Gastrocnemius medialis (tissue), 4 donors: ENCODE results near the gene YPEL2. TPM values are rescaled to one million over a fixed set of nuclear protein-coding genes. Genes with fewer than 3 reads are reported as not detected.
"Not testable (repeated sequence)": the region's sequence is repeated elsewhere in the genome, so short reads cannot be mapped to it uniquely, and the experiment has no call there.

Source experiments
- ATAC-seq, 2 donors: fragments of 150-250 bp; one replicate each; pipeline ENCODE4 v1.9.1; 2016
- DNase-seq, 2 donors: peaks; one replicate each; pipeline ENCODE4 v3.0.0-alpha.2; 2019
- H3K27ac ChIP-seq, 4 donors: fragments of 200-600 bp; sonication (generic); 1 replicate in 1 of 4; 2 replicates in 3 of 4; pipeline ENCODE4 v1.5.1; 2016 to 2018; ENCODE audit warnings: mild to moderate bottlenecking in 2 of 4, moderate library complexity in 1 of 4
- H3K27me3 ChIP-seq, 3 donors: fragments of 200-600 bp; sonication (generic) in 2 of 3; 1 replicate in 1 of 3; 2 replicates in 2 of 3; pipeline versions ENCODE4 v1.5.1 to v1.6.0; 2016 to 2019; ENCODE audit warnings: mild to moderate bottlenecking in 1 of 3, moderate library complexity in 1 of 3
- H3K36me3 ChIP-seq, 2 donors: fragments of 200-600 bp; sonication (generic) in 1 of 2; one replicate each; pipeline ENCODE4 v1.5.1; 2017 to 2018
- H3K4me1 ChIP-seq, 2 donors: fragments of 200-600 bp; sonication (generic) in 1 of 2; one replicate each; pipeline ENCODE4 v1.5.1; 2016 to 2017; ENCODE audit warnings: mild to moderate bottlenecking in 2 of 2
- H3K4me3 ChIP-seq, 4 donors: fragments of 200-600 bp; sonication (generic) in 3 of 4; 1 replicate in 1 of 4; 2 replicates in 3 of 4; pipeline ENCODE4 v1.5.1; 2016 to 2019; ENCODE audit warnings: mild to moderate bottlenecking in 2 of 4
- H3K9me3 ChIP-seq, 3 donors: fragments of 200-600 bp; sonication (generic) in 2 of 3; 1 replicate in 1 of 3; 2 replicates in 2 of 3; pipeline ENCODE4 v1.5.1; 2016 to 2019
- POLR2A ChIP-seq, 2 donors: fragments of 450-650 bp; IDR thresholded peaks; one replicate each; pipeline ENCODE4 v1.6.1; 2017; ENCODE audit warnings: antibody characterized with exemption in 2 of 2, mild to moderate bottlenecking in 2 of 2, moderate library complexity in 2 of 2
- in situ Hi-C, 4 donors: fragments of 200-750 bp; cut with MboI; loops; one replicate each; pipeline versions ENCODE4 v1.15.0 to v1.8.0; 2017; ENCODE audit warnings: low sequenced_read_pairs in 4 of 4
- intact Hi-C: fragments of 100-400 bp; cut with DNase I; formaldehyde crosslinking; loops from one replicate; pipeline ENCODE4 v1.15.1; 2023; ENCODE audit warnings: low total_unique reads
- total RNA-seq, 4 donors: library from RNA; depleted of rRNA; stranded (reverse); fragments of >200 nt; gene quantifications; one replicate each; pipeline versions ENCODE4 v1.1.0 to v1.2.3, GENCODE V29; 2016
- TF ChIP-seq, protein P1 (sequence below), 5 experiments: fragments of 450-650 bp in 3 of 5; fragments of 200-600 bp in 2 of 5; sonication (generic) in 2 of 5; IDR thresholded peaks in 4 of 5; conservative IDR thresholded peaks in 1 of 5; 1 replicate in 4 of 5; 2 replicates in 1 of 5; pipeline ENCODE4 v1.5.1; 2016 to 2019; ENCODE audit warnings: antibody characterized with exemption in 5 of 5, mild to moderate bottlenecking in 3 of 5, moderate library complexity in 3 of 5

Gene YPEL2
- total RNA-seq, 4 donors from 2014 or later, result 18.9 to 27.4 (median 22.2) TPM

DNA sequence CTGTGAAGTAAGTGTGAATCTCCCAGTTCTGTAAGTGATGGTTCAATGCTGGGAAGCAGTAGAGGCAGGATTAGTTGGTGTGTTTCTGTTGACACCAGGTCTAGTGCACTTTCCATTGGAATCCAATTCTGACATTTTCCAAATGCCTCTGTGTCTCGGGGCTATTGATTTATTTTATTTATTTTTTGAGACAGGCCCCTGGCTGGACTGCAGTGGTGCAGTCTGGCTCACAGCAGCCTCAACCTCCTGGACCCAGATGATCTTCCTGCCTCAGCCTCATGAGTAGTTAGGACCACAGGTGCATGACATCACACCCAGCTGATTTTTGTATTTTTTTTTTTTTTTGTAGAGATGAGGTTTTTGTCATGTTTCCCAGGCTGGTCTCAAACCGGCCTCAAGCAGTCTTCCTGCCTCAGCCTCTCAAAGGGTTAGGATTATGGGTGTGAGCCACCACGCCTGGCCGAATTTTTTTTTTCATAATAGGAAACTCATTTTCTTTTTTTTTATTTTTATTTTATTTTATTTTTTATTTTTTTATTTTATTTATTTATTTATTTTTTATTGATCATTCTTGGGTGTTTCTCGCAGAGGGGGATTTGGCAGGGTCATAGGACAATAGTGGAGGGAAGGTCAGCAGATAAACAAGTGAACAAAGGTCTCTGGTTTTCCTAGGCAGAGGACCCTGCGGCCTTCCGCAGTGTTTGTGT lies 61.7 kb downstream of the YPEL2 start:
- Histone ChIP-seq H3K4me3 (no peak overlapping the region), H3K36me3 (peaks cover 0 to 65% of the 10 kb centered on the region in 2 donors), H3K9me3 (no peaks in the 10 kb centered on the region), H3K27ac (peak overlapping the region in 3 of 4 donors; percentile 3 to 43 (median 13)), H3K4me1 (peaks cover 15 to 19% of the 10 kb centered on the region in 2 donors), H3K27me3 (no peaks in the 10 kb centered on the region)
- intact Hi-C loops, result no loop called here
- no peak for DNase-seq
- in situ Hi-C loops, result no loop called here
- TF ChIP-seq, protein P1, sequence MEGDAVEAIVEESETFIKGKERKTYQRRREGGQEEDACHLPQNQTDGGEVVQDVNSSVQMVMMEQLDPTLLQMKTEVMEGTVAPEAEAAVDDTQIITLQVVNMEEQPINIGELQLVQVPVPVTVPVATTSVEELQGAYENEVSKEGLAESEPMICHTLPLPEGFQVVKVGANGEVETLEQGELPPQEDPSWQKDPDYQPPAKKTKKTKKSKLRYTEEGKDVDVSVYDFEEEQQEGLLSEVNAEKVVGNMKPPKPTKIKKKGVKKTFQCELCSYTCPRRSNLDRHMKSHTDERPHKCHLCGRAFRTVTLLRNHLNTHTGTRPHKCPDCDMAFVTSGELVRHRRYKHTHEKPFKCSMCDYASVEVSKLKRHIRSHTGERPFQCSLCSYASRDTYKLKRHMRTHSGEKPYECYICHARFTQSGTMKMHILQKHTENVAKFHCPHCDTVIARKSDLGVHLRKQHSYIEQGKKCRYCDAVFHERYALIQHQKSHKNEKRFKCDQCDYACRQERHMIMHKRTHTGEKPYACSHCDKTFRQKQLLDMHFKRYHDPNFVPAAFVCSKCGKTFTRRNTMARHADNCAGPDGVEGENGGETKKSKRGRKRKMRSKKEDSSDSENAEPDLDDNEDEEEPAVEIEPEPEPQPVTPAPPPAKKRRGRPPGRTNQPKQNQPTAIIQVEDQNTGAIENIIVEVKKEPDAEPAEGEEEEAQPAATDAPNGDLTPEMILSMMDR (IDR thresholded peaks at IDR 0.05 in 4 of 5, conservative IDR thresholded peaks at IDR 0.05 in 1 of 5), result no peak
- TF ChIP-seq POLR2A (IDR thresholded peaks at IDR 0.05), result no peak
- ATAC-seq, result no peak

DNA sequence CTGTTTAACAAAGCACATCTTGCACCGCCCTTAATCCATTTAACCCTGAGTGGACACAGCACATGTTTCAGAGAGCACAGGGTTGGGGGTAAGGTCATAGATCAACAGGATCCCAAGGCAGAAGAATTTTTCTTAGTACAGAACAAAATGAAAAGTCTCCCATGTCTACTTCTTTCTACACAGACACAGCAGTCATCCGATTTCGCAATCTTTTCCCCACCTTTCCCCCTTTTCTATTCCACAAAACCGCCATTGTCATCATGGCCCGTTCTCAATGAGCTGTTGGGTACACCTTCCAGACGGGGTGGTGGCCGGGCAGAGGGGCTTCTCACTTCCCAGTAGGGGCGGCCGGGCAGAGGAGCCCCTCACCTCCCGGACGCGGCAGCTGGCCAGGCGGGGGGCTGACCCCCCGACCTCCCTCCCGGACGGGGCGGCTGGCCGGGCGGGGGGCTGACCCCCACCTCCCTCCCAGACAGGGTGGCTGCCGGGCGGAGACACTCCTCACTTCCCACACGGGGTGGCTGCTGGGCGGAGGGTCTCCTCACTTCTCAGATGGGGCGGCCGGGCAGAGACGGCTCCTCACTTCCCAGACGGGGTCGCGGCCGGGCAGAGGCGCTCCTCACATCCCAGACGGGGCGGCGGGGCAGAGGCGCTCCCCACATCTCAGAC lies 62.4 kb downstream of the YPEL2 start:
- Histone ChIP-seq H3K36me3 (peaks cover 0 to 72% of the 10 kb centered on the region in 2 donors), H3K27ac (peak overlapping the region in 1 of 4 donors; percentile 24), H3K4me1 (peaks cover 7 to 13% of the 10 kb centered on the region in 2 donors)
- in situ Hi-C loops, H3K27me3 ChIP-seq, intact Hi-C loops, H3K4me3 ChIP-seq, DNase-seq, H3K9me3 ChIP-seq, ATAC-seq: not testable (repeated sequence)

DNA sequence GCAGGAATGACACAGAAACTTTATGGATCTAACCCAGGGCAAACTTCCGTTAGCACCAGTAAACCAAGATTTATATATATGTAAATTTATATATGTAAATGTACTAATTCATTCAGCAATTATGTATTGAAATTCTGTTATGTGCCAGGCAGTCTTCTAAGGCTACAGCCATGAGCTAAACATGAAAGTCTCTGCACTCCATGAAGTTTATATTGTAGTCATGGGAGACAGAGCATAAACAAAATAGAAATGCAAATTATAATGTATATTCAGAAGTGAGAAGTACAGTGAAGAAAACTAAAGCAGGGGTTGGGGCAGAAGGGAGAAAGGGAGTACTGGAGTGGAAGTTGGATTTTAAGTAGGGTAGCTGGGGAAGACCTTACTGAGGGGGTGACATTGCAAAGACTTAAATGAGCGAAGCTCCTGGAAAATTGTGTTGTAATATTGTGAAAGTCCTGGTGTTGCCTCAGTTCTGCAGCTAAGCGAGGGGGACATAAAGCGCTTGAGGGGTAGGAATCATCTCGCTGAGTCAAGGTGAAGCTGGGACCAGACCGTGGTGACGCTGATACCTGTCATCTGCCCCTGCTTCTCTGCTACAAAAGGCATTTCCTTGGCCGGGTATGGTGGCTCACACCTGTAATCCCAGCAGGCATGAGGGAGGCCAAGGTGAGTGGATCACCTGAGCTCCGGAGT lies 64.8 kb downstream of the YPEL2 start:
- Histone ChIP-seq H3K27me3 (no peaks in the 10 kb centered on the region), H3K27ac (peak overlapping the region in 2 of 4 donors; percentile 10 to 57), H3K36me3 (peaks cover 0 to 51% of the 10 kb centered on the region in 2 donors), H3K4me3 (no peak overlapping the region), H3K4me1 (peaks cover 5 to 9% of the 10 kb centered on the region in 2 donors), H3K9me3 (no peaks in the 10 kb centered on the region)
- TF ChIP-seq POLR2A (IDR thresholded peaks at IDR 0.05), result no peak
- TF ChIP-seq, protein P1 (IDR thresholded peaks at IDR 0.05 in 4 of 5, conservative IDR thresholded peaks at IDR 0.05 in 1 of 5), result no peak
- intact Hi-C loops (no loop called here), in situ Hi-C loops (no loop called here)
- ATAC-seq (no peak), DNase-seq (no peak)

DNA sequence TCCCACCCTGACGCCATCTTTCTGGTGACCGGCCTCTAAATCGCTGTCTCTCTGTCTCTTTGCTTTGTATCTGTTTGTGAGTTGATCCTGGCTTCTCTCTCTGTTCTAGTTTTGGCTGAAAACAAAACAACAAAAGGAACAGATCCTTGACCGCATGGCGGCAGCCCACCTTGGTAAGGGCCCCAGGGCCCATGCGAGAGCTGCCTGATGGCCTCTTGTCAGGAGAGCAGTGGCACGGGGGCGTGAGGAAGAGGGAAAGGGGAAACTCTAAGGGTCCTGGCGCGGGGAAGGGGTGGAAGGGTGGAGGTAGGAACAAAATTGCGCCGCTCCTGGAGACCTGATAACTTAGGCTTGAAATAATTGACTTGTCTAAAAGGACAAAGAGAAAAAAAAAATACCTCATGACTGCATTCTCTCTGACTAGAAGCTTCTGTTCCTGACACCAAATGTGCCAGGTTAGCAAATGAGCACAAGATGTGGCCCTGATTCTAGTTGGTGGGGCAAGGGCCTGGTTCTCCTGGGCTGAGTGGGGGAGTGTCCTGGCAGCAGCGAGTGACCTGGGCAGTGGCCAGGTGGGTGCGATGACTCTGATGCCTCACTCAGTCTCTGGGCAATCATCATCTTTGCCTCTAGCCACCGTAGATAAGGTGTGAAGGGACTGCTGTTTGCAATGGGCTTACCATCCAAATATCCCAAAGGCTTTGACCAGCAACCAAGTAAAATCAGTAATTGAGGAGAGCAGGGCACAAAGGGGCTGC lies 66.0 kb downstream of the YPEL2 start:
- no peaks in the 10 kb centered on the region for H3K27me3 ChIP-seq
- no peak overlapping the region for H3K4me3 ChIP-seq
- H3K4me1 ChIP-seq, result peaks cover 5 to 9% of the 10 kb centered on the region in 2 donors
- in situ Hi-C loops (no loop called here), intact Hi-C loops (no loop called here)
- TF ChIP-seq, protein P1 (IDR thresholded peaks at IDR 0.05 in 4 of 5, conservative IDR thresholded peaks at IDR 0.05 in 1 of 5), result no peak
- no peak for TF ChIP-seq POLR2A (IDR thresholded peaks at IDR 0.05)
- H3K27ac ChIP-seq, result peak overlapping the region; percentile 16 to 57 (median 38)
- peaks cover 0 to 42% of the 10 kb centered on the region in 2 donors for H3K36me3 ChIP-seq
- ATAC-seq, result no peak
- no peaks in the 10 kb centered on the region for H3K9me3 ChIP-seq
- DNase-seq, result no peak
